ENCODE data around the gene SNURF.
A peak's percentile ranks its signal among the peaks of the same experiment; 100 is the strongest.

SNURF gene

GRCh38 chr15:24940236-24940635, 14.6 kb upstream of the SNURF start:
- Histone ChIP-seq H3K9me3 (ENCODE audit: control insufficient read depth, low read length) (peaks cover 12% of the 10 kb centered on the region), H3K27ac (ENCODE audit: low read depth, low read length, severe bottlenecking) (no peak overlapping the region), H3K4me3 (ENCODE audit: extremely low read depth, insufficient read depth, low read length, poor library complexity, severe bottlenecking) (no peak overlapping the region), H3K36me3 (ENCODE audit: control insufficient read depth, insufficient read depth, low read length) (peaks cover 7% of the 10 kb centered on the region), H3K4me1 (ENCODE audit: control insufficient read depth, insufficient read depth, low read length, poor library complexity, severe bottlenecking) (no peaks in the 10 kb centered on the region)
- WGBS, 2 experiments (ENCODE audit: insufficient coverage in 2 of 2): 53 to 54% methylated on average over 2 of the region's 2 CpGs

- Histone ChIP-seq H3K36me3 (ENCODE audit: control insufficient read depth, insufficient read depth, low read length) (peaks cover 4% of the 10 kb centered on the region), H3K9me3 (ENCODE audit: control insufficient read depth, low read length) (peaks cover 7% of the 10 kb centered on the region), H3K4me1 (ENCODE audit: control insufficient read depth, insufficient read depth, low read length, poor library complexity, severe bottlenecking) (no peaks in the 10 kb centered on the region), H3K27ac (ENCODE audit: low read depth, low read length, severe bottlenecking) (no peak overlapping the region), H3K4me3 (ENCODE audit: extremely low read depth, insufficient read depth, low read length, poor library complexity, severe bottlenecking) (no peak overlapping the region)
- 71% methylated on average over 1 of the region's 1 CpG; no CpG with 5 or more reads in 1 of the 2 experiments for WGBS, 2 experiments (ENCODE audit: insufficient coverage in 2 of 2)
Measured at GRCh38 chr15:24943361-24943760, 11.4 kb upstream of the SNURF start.

GRCh38 chr15:24944954-24945353, 9.8 kb upstream of the SNURF start:
- Histone ChIP-seq H3K36me3 (ENCODE audit: control insufficient read depth, insufficient read depth, low read length) (peaks cover 4% of the 10 kb centered on the region), H3K4me3 (ENCODE audit: extremely low read depth, insufficient read depth, low read length, poor library complexity, severe bottlenecking) (no peak overlapping the region), H3K4me1 (ENCODE audit: control insufficient read depth, insufficient read depth, low read length, poor library complexity, severe bottlenecking) (no peaks in the 10 kb centered on the region), H3K9me3 (ENCODE audit: control insufficient read depth, low read length) (peaks cover 7% of the 10 kb centered on the region), H3K27ac (ENCODE audit: low read depth, low read length, severe bottlenecking) (no peak overlapping the region)
- no CpG with 5 or more reads among the region's 1 CpG for WGBS, 2 experiments (ENCODE audit: insufficient coverage in 2 of 2)

- peaks cover 4% of the 10 kb centered on the region for H3K36me3 ChIP-seq (ENCODE audit: control insufficient read depth, insufficient read depth, low read length)
- H3K4me3 ChIP-seq (ENCODE audit: extremely low read depth, insufficient read depth, low read length, poor library complexity, severe bottlenecking): no peak overlapping the region
- H3K27ac ChIP-seq (ENCODE audit: low read depth, low read length, severe bottlenecking): no peak overlapping the region
- H3K9me3 ChIP-seq (ENCODE audit: control insufficient read depth, low read length): peaks cover 7% of the 10 kb centered on the region
- no peaks in the 10 kb centered on the region for H3K4me1 ChIP-seq (ENCODE audit: control insufficient read depth, insufficient read depth, low read length, poor library complexity, severe bottlenecking)
- WGBS, 2 experiments (ENCODE audit: insufficient coverage in 2 of 2): 75% methylated on average over 1 of the region's 1 CpG; no CpG with 5 or more reads in 1 of the 2 experiments
Measured at GRCh38 chr15:24945711-24946110, 9.1 kb upstream of the SNURF start.

GRCh38 chr15:24948495-24948894, 6.3 kb upstream of the SNURF start:
- Histone ChIP-seq H3K4me1 (ENCODE audit: control insufficient read depth, insufficient read depth, low read length, poor library complexity, severe bottlenecking) (no peaks in the 10 kb centered on the region), H3K27ac (ENCODE audit: low read depth, low read length, severe bottlenecking) (no peak overlapping the region), H3K36me3 (ENCODE audit: control insufficient read depth, insufficient read depth, low read length) (no peaks in the 10 kb centered on the region), H3K4me3 (ENCODE audit: extremely low read depth, insufficient read depth, low read length, poor library complexity, severe bottlenecking) (no peak overlapping the region), H3K9me3 (ENCODE audit: control insufficient read depth, low read length) (peaks cover 7% of the 10 kb centered on the region)
- WGBS, 2 experiments (ENCODE audit: insufficient coverage in 2 of 2): no CpG with 5 or more reads among the region's 3 CpGs

- H3K4me3 ChIP-seq (ENCODE audit: extremely low read depth, insufficient read depth, low read length, poor library complexity, severe bottlenecking): peak overlapping the region; percentile 69
- 41 to 48% methylated on average over 19 to 29 of the region's 31 CpGs for WGBS, 2 experiments (ENCODE audit: insufficient coverage in 2 of 2)
- H3K9me3 ChIP-seq (ENCODE audit: control insufficient read depth, low read length): no peaks in the 10 kb centered on the region
- H3K27ac ChIP-seq (ENCODE audit: low read depth, low read length, severe bottlenecking): peak overlapping the region; percentile 84
- peaks cover 3% of the 10 kb centered on the region for H3K36me3 ChIP-seq (ENCODE audit: control insufficient read depth, insufficient read depth, low read length)
- no peaks in the 10 kb centered on the region for H3K4me1 ChIP-seq (ENCODE audit: control insufficient read depth, insufficient read depth, low read length, poor library complexity, severe bottlenecking)
Measured at GRCh38 chr15:24955531-24955921, 739 bp downstream of the SNURF start.

GRCh38 chr15:24956111-24956838, 1.5 kb downstream of the SNURF start:
- H3K4me1 ChIP-seq (ENCODE audit: control insufficient read depth, insufficient read depth, low read length, poor library complexity, severe bottlenecking): no peaks in the 10 kb centered on the region

GRCh38 chr15:24957691-24958090, 2.9 kb downstream of the SNURF start:
- Histone ChIP-seq H3K27ac (ENCODE audit: low read depth, low read length, severe bottlenecking) (no peak overlapping the region), H3K36me3 (ENCODE audit: control insufficient read depth, insufficient read depth, low read length) (peaks cover 3% of the 10 kb centered on the region), H3K4me3 (ENCODE audit: extremely low read depth, insufficient read depth, low read length, poor library complexity, severe bottlenecking) (peak overlapping the region; percentile 69), H3K9me3 (ENCODE audit: control insufficient read depth, low read length) (no peaks in the 10 kb centered on the region), H3K4me1 (ENCODE audit: control insufficient read depth, insufficient read depth, low read length, poor library complexity, severe bottlenecking) (no peaks in the 10 kb centered on the region)
- 60 to 61% methylated on average over 1 to 2 of the region's 2 CpGs for WGBS, 2 experiments (ENCODE audit: insufficient coverage in 2 of 2)

More at GRCh38 chr15:24956111-24956838, 1.5 kb downstream of the SNURF start:
- peak overlapping the region; percentile 84 for H3K27ac ChIP-seq (ENCODE audit: low read depth, low read length, severe bottlenecking)
- WGBS, 2 experiments (ENCODE audit: insufficient coverage in 2 of 2): 67 to 68% methylated on average over 19 to 21 of the region's 28 CpGs
- H3K9me3 ChIP-seq (ENCODE audit: control insufficient read depth, low read length): no peaks in the 10 kb centered on the region
- peak overlapping the region; percentile 69 for H3K4me3 ChIP-seq (ENCODE audit: extremely low read depth, insufficient read depth, low read length, poor library complexity, severe bottlenecking)
- H3K36me3 ChIP-seq (ENCODE audit: control insufficient read depth, insufficient read depth, low read length): peaks cover 3% of the 10 kb centered on the region

GRCh38 chr15:24961967-24962366, 7.2 kb downstream of the SNURF start:
- 92 to 100% methylated on average over 1 to 2 of the region's 4 CpGs for WGBS, 2 experiments (ENCODE audit: insufficient coverage in 2 of 2)
- H3K4me3 ChIP-seq (ENCODE audit: extremely low read depth, insufficient read depth, low read length, poor library complexity, severe bottlenecking): no peak overlapping the region
- H3K27ac ChIP-seq (ENCODE audit: low read depth, low read length, severe bottlenecking): no peak overlapping the region
- peaks cover 32% of the 10 kb centered on the region for H3K36me3 ChIP-seq (ENCODE audit: control insufficient read depth, insufficient read depth, low read length)
- H3K4me1 ChIP-seq (ENCODE audit: control insufficient read depth, insufficient read depth, low read length, poor library complexity, severe bottlenecking): no peaks in the 10 kb centered on the region
- peaks cover 4% of the 10 kb centered on the region for H3K9me3 ChIP-seq (ENCODE audit: control insufficient read depth, low read length)

- peaks cover 4% of the 10 kb centered on the region for H3K9me3 ChIP-seq (ENCODE audit: control insufficient read depth, low read length)
- H3K27ac ChIP-seq (ENCODE audit: low read depth, low read length, severe bottlenecking): no peak overlapping the region
- no peaks in the 10 kb centered on the region for H3K4me1 ChIP-seq (ENCODE audit: control insufficient read depth, insufficient read depth, low read length, poor library complexity, severe bottlenecking)
- peaks cover 42% of the 10 kb centered on the region for H3K36me3 ChIP-seq (ENCODE audit: control insufficient read depth, insufficient read depth, low read length)
- no peak overlapping the region for H3K4me3 ChIP-seq (ENCODE audit: extremely low read depth, insufficient read depth, low read length, poor library complexity, severe bottlenecking)
- WGBS, 2 experiments (ENCODE audit: insufficient coverage in 2 of 2): no CpG with 5 or more reads among the region's 4 CpGs
Measured at GRCh38 chr15:24962880-24963279, 8.1 kb downstream of the SNURF start.

GRCh38 chr15:24966364-24967103, 11.7 kb downstream of the SNURF start:
- WGBS, 2 experiments (ENCODE audit: insufficient coverage in 2 of 2): no CpG with 5 or more reads among the region's 4 CpGs
- H3K4me3 ChIP-seq (ENCODE audit: extremely low read depth, insufficient read depth, low read length, poor library complexity, severe bottlenecking): no peak overlapping the region

More at GRCh38 chr15:24966364-24967103, 11.7 kb downstream of the SNURF start:
- H3K4me1 ChIP-seq (ENCODE audit: control insufficient read depth, insufficient read depth, low read length, poor library complexity, severe bottlenecking): no peaks in the 10 kb centered on the region
- peaks cover 4% of the 10 kb centered on the region for H3K9me3 ChIP-seq (ENCODE audit: control insufficient read depth, low read length)
- no peak overlapping the region for H3K27ac ChIP-seq (ENCODE audit: low read depth, low read length, severe bottlenecking)
- peaks cover 54% of the 10 kb centered on the region for H3K36me3 ChIP-seq (ENCODE audit: control insufficient read depth, insufficient read depth, low read length)
